HCT116 (cell line): ENCODE results near the gene NOS1. TPM values are rescaled to one million over a fixed set of nuclear protein-coding genes. Genes with fewer than 3 reads are reported as not detected.

Source experiments
- ATAC-seq: fragments of 200-7000 bp; cut with Tn5 transposase; 2 replicates; pipeline ENCODE4 v1.9.1; 2020; ENCODE audit warnings: mild to moderate bottlenecking, moderate library complexity
- BruUV-seq: library from RNA; stranded (reverse); fragments of 400-500 nt; replicated peaks from 2 replicates; lab custom pipeline; 2021; lab: Mats Ljungman, UMichigan
- CTCF ChIA-PET: fragments of 300-600 bp; sonication (Branson Sonifier 250); formaldehyde crosslinking; loops from one replicate; lab custom pipeline; 2021; ENCODE audit warnings: antibody characterized with exemption; lab: Charles Lee
- POLR2A ChIA-PET: fragments of 300-600, 350-600 bp; sonication (Branson Sonifier 250); formaldehyde crosslinking; loops from one replicate; lab custom pipeline; 2021; ENCODE audit warnings: antibody characterized with exemption; lab: Charles Lee
- RAD21 ChIA-PET, 2 experiments: fragments of 300-600 bp; sonication (Branson Sonifier 250); formaldehyde crosslinking; loops; one replicate each; lab custom pipeline; 2023; ENCODE audit warnings: low total read pairs in 2 of 2; ENCODE audit not compliant: uncharacterized antibody in 2 of 2, unreplicated experiment in 2 of 2, low non-redundant PET in 1 of 2; lab: Charles Lee
- DNase-seq: peaks from one replicate; pipeline ENCODE4 v3.0.0-alpha.2; 2010; ENCODE audit warnings: low read depth, low spot score
- H2AFZ ChIP-seq: fragments of 200-600 bp; shearing (Covaris generic), sonication (generic); 2 replicates; pipeline ENCODE4 v1.6.1; 2017; ENCODE audit warnings: low read depth, mixed run types, mixed read lengths, antibody characterized with exemption, low read length; ENCODE audit not compliant: poor library complexity, severe bottlenecking
- H3K27ac ChIP-seq: 2 replicates; pipeline ENCODE4 v1.5.1; 2012; ENCODE audit warnings: low read depth, low read length
- H3K27me3 ChIP-seq: fragments of 200-600 bp; sonication (generic); 2 replicates; pipeline ENCODE4 v1.6.1; 2016; ENCODE audit warnings: mixed run types, low read length, mixed read lengths; ENCODE audit not compliant: insufficient read depth
- H3K36me3 ChIP-seq, 2 experiments: fragments of 200-500 bp in 1 of 2; fragments of 200-600 bp in 1 of 2; sonication (Bioruptor generic) in 1 of 2; sonication (generic) in 1 of 2; 2 replicates each; pipeline versions ENCODE4 v1.5.1 to v1.6.1; 2014 to 2016; ENCODE audit warnings: low read length in 2 of 2, inconsistent platforms in 1 of 2, mixed read lengths in 1 of 2, mixed run types in 1 of 2; ENCODE audit not compliant: insufficient read depth in 2 of 2, control insufficient read depth in 1 of 2
- H3K4me1 ChIP-seq, 2 experiments: fragments of 200-600 bp in 1 of 2; sonication (generic) in 1 of 2; 2 replicates each; pipeline versions ENCODE4 v1.5.1 to v1.6.1; 2012 to 2017; ENCODE audit warnings: low read length in 2 of 2, inconsistent platforms in 1 of 2, mild to moderate bottlenecking in 1 of 2, mixed read lengths in 1 of 2, mixed run types in 1 of 2, moderate library complexity in 1 of 2; ENCODE audit not compliant: insufficient read depth in 2 of 2, control insufficient read depth in 1 of 2
- H3K4me2 ChIP-seq: fragments of 200-600 bp; sonication (generic); 2 replicates; pipeline ENCODE4 v1.6.1; 2017; ENCODE audit warnings: mixed run types, low read length, mixed read lengths
- H3K4me3 ChIP-seq, 2 experiments: fragments of 200-600 bp in 1 of 2; sonication (generic) in 1 of 2; replicated peaks in 1 of 2; 2 replicates each; pipeline ENCODE4 v1.5.1; 2011 to 2016; ENCODE audit warnings: low read length in 2 of 2, control low read depth in 1 of 2, low read depth in 1 of 2, mild to moderate bottlenecking in 1 of 2, mixed read lengths in 1 of 2, mixed run types in 1 of 2
- H3K79me2 ChIP-seq: fragments of 200-600 bp; sonication (generic); 2 replicates; pipeline ENCODE4 v1.6.1; 2017; ENCODE audit warnings: mild to moderate bottlenecking, mixed run types, low read length, moderate library complexity, mixed read lengths; ENCODE audit not compliant: insufficient read depth
- H3K9ac ChIP-seq: fragments of 200-600 bp; sonication (generic); 2 replicates; pipeline ENCODE4 v1.6.1; 2016; ENCODE audit warnings: low read length, mixed read lengths
- H3K9me2 ChIP-seq: fragments of 200-600 bp; sonication (generic), shearing (Covaris generic); 2 replicates; pipeline ENCODE4 v1.6.1; 2017; ENCODE audit warnings: mixed run types, mild to moderate bottlenecking, moderate library complexity; ENCODE audit not compliant: insufficient read depth
- H3K9me3 ChIP-seq, 2 experiments: fragments of 200-500 bp in 1 of 2; fragments of 200-600 bp in 1 of 2; sonication (Bioruptor generic) in 1 of 2; sonication (generic) in 1 of 2; 2 replicates each; pipeline ENCODE4 v1.6.1; 2014 to 2017; ENCODE audit warnings: low read length in 2 of 2, mixed read lengths in 2 of 2, inconsistent platforms in 1 of 2, low read depth in 1 of 2, mild to moderate bottlenecking in 1 of 2, mixed run types in 1 of 2, moderate library complexity in 1 of 2; ENCODE audit not compliant: control insufficient read depth in 1 of 2, insufficient read depth in 1 of 2
- H4K20me1 ChIP-seq: fragments of 200-600 bp; sonication (generic), shearing (Covaris generic); 2 replicates; pipeline ENCODE4 v1.6.1; 2017; ENCODE audit warnings: mixed run types, mild to moderate bottlenecking, moderate library complexity; ENCODE audit not compliant: insufficient read depth
- CBX3 ChIP-seq: IDR thresholded peaks from 2 replicates; pipeline ENCODE4 v1.6.1; 2012; ENCODE audit warnings: low read depth
- CEBPB ChIP-seq: IDR thresholded peaks from 2 replicates; pipeline ENCODE4 v1.6.1; 2012; ENCODE audit warnings: low read depth
- EGR1 ChIP-seq: IDR thresholded peaks from 2 replicates; pipeline ENCODE4 v1.6.1; 2012; ENCODE audit warnings: low read depth
- ELF1 ChIP-seq: IDR thresholded peaks from 2 replicates; pipeline ENCODE4 v1.6.1; 2012; ENCODE audit warnings: low read depth, borderline replicate concordance
- FOSL1 ChIP-seq: IDR thresholded peaks from 2 replicates; pipeline ENCODE4 v1.6.1; 2012; ENCODE audit warnings: low read depth
- JUND ChIP-seq: IDR thresholded peaks from 2 replicates; pipeline ENCODE4 v1.6.1; 2012
- MAX ChIP-seq: IDR thresholded peaks from 2 replicates; pipeline ENCODE4 v1.6.1; 2012
- RAD21 ChIP-seq: IDR thresholded peaks from 2 replicates; pipeline ENCODE4 v1.6.1; 2012; ENCODE audit warnings: low read depth, mild to moderate bottlenecking
- REST ChIP-seq: IDR thresholded peaks from 2 replicates; pipeline ENCODE4 v1.6.1; 2012; ENCODE audit warnings: low read depth
- SIN3A ChIP-seq: IDR thresholded peaks from 2 replicates; pipeline ENCODE4 v1.6.1; 2012; ENCODE audit warnings: low read depth
- SP1 ChIP-seq: IDR thresholded peaks from 2 replicates; pipeline ENCODE4 v1.6.1; 2012; ENCODE audit warnings: low read depth
- SRF ChIP-seq: IDR thresholded peaks from 2 replicates; pipeline ENCODE4 v1.6.1; 2012; ENCODE audit warnings: low read depth
- TCF7L2 ChIP-seq: IDR thresholded peaks from 2 replicates; pipeline ENCODE4 v1.7.0; 2011; ENCODE audit warnings: borderline replicate concordance, inconsistent platforms; ENCODE audit not compliant: insufficient read depth, insufficient read length; ENCODE audit errors: extremely low read depth
- YY1 ChIP-seq: IDR thresholded peaks from 2 replicates; pipeline ENCODE4 v1.6.1; 2011; ENCODE audit warnings: low read length, low read depth, moderate library complexity, mild to moderate bottlenecking; ENCODE audit not compliant: insufficient replicate concordance; ENCODE audit errors: extremely low read depth
- ZNF274 ChIP-seq: fragments of 200-500 bp; sonication (Bioruptor generic); IDR thresholded peaks from 2 replicates; pipeline ENCODE4 v1.6.1; 2014; ENCODE audit warnings: mild to moderate bottlenecking, low read depth, low read length, inconsistent platforms
- intact Hi-C: fragments of 100-400 bp; cut with micrococcal nuclease; formaldehyde crosslinking; loops from 2 replicates; pipeline ENCODE4 v1.10.0; 2022
- total RNA-seq: library from RNA; stranded (reverse); gene quantifications from one replicate; pipeline ENCODE4 v1.2.1, GENCODE V29; 2021; ENCODE audit not compliant: unreplicated experiment
- TF ChIP-seq, protein P1 (sequence below): IDR thresholded peaks from 2 replicates; pipeline ENCODE4 v1.6.1; 2012

NOS1 gene
- total RNA-seq, 1 experiment from 2014 or later, result 0.22 TPM

GRCh38 chr12:117180758-117181467 is 180.5 kb downstream of the NOS1 start (continued):
- TF ChIP-seq EGR1, result no peak
- TF ChIP-seq, all 23 proteins: peak for 0

GRCh38 chr12:117178745-117179144 is 182.7 kb downstream of the NOS1 start:
- Histone ChIP-seq H2AFZ (no peak overlapping the region), H4K20me1 (no peaks in the 10 kb centered on the region), H3K9me2 (no peaks in the 10 kb centered on the region), H3K9me3 (0 out of 4 replicates have a peak, but pooled peaks cover 0 to 3% of the 10 kb centered on the region in 2 experiments), H3K9ac (no peak overlapping the region), H3K4me2 (no peak overlapping the region), H3K27ac (no peak overlapping the region), H3K27me3 (no peaks in the 10 kb centered on the region), H3K36me3 (peaks cover 35 to 49% of the 10 kb centered on the region in 2 experiments), H3K4me1 (no peaks in the 10 kb centered on the region), H3K4me3 (no peak overlapping the region), H3K79me2 (no peaks in the 10 kb centered on the region; the same call in 1 of the 2 replicates)
- no TSS peak for BruUV-seq
- ChIA-PET RAD21 (no interaction called here), POLR2A (no interaction called here), CTCF (no interaction called here)
- ATAC-seq (no peak), DNase-seq (no peak)
- TF ChIP-seq TCF7L2 (no peak), REST (no peak), RAD21 (no peak), SRF (no peak), SP1 (no peak), SIN3A (no peak), MAX (no peak), YY1 (no peak), ZNF274 (no peak), CEBPB (no peak), FOSL1 (no peak), JUND (no peak), CBX3 (no peak), ELF1 (no peak)
- TF ChIP-seq, protein P1, sequence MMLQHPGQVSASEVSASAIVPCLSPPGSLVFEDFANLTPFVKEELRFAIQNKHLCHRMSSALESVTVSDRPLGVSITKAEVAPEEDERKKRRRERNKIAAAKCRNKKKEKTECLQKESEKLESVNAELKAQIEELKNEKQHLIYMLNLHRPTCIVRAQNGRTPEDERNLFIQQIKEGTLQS, result no peak
- intact Hi-C loops, result no loop called here
